H1 (cell line): Measurements from ENCODE around the gene PTPN13. TPM values are rescaled to one million over a fixed set of nuclear protein-coding genes. Genes with fewer than 3 reads are reported as not detected.

ENCODE experiments used
- BRCA1 ChIP-seq: IDR thresholded peaks from 2 replicates; pipeline ENCODE4 v1.6.1; 2012; ENCODE audit warnings: low read depth, low read length, improper control_type of control experiment
- EP300 ChIP-seq, 2 experiments: IDR thresholded peaks; 1 replicate in 1 of 2; 2 replicates in 1 of 2; pipeline ENCODE4 v1.6.1; 2011 to 2012; ENCODE audit warnings: low read depth in 2 of 2, low read length in 2 of 2, mild to moderate bottlenecking in 2 of 2, borderline replicate concordance in 1 of 2, inconsistent platforms in 1 of 2, moderate library complexity in 1 of 2
- POLR2A ChIP-seq, 2 experiments: IDR thresholded peaks; 1 replicate in 1 of 2; 2 replicates in 1 of 2; pipeline ENCODE4 v1.6.1; 2011; ENCODE audit warnings: low read depth in 2 of 2, low read length in 2 of 2, mild to moderate bottlenecking in 2 of 2; ENCODE audit errors: control extremely low read depth in 1 of 2
- TBP ChIP-seq: IDR thresholded peaks from 2 replicates; pipeline ENCODE4 v1.6.1; 2011; ENCODE audit warnings: low read depth, low read length, improper control_type of control experiment
- TEAD4 ChIP-seq: IDR thresholded peaks from 2 replicates; pipeline ENCODE4 v1.6.1; 2012; ENCODE audit warnings: low read depth, low read length, inconsistent platforms, mixed read lengths
- polyA plus RNA-seq, 7 experiments: library from polyadenylated mRNA; depleted of rRNA in 3 of 7; stranded (reverse) in 5 of 7; unstranded in 2 of 7; fragments of >200 nt in 5 of 7; fragments of 200-250 nt in 2 of 7; gene quantifications; 1 replicate in 5 of 7; 2 replicates in 1 of 7; 4 replicates in 1 of 7; pipeline versions ENCODE4 v1.2.1 to v1.2.3, GENCODE V29; 2011 to 2013; ENCODE audit warnings: missing spikeins in 2 of 7, mixed read lengths in 2 of 7
- total RNA-seq: library from RNA; stranded (reverse); fragmentation: NEBNext Ultra II Directional; extraction: Animal tissue kit (Norgen Biotek cat#: 25700); gene quantifications from 2 replicates; pipeline ENCODE4 v1.2.1, GENCODE V29; 2021

PTPN13 gene
- total and polyA plus RNA-seq, 2 of the 8 experiments (the other 6 are each of a cell fraction or from before 2014, with no cell fraction given), result 12.7 to 57.9 TPM

GRCh38 chr4:86626066-86626465 is 32.0 kb downstream of the PTPN13 start (continued):
- no peak for TF ChIP-seq EP300 (IDR thresholded peaks at IDR 0.05; ENCODE audit: borderline replicate concordance in 1 of 2, low read depth in 2 of 2, low read length in 2 of 2)
- TF ChIP-seq BRCA1, result no peak
- TF ChIP-seq TBP, result no peak
- no peak for TF ChIP-seq POLR2A (IDR thresholded peaks at IDR 0.05; ENCODE audit: control extremely low read depth in 1 of 2, low read depth in 2 of 2, low read length in 2 of 2)
- no peak for TF ChIP-seq TEAD4
- TF ChIP-seq, all 59 proteins: peak for 0
